Medulla oblongata (tissue), 1 donor: ENCODE data around the gene MLPH.

ENCODE experiments used
- DNase-seq: peaks from one replicate; pipeline ENCODE4 v3.0.0-alpha.2; 2015; ENCODE audit errors: extremely low spot score

The MLPH gene

DNA sequence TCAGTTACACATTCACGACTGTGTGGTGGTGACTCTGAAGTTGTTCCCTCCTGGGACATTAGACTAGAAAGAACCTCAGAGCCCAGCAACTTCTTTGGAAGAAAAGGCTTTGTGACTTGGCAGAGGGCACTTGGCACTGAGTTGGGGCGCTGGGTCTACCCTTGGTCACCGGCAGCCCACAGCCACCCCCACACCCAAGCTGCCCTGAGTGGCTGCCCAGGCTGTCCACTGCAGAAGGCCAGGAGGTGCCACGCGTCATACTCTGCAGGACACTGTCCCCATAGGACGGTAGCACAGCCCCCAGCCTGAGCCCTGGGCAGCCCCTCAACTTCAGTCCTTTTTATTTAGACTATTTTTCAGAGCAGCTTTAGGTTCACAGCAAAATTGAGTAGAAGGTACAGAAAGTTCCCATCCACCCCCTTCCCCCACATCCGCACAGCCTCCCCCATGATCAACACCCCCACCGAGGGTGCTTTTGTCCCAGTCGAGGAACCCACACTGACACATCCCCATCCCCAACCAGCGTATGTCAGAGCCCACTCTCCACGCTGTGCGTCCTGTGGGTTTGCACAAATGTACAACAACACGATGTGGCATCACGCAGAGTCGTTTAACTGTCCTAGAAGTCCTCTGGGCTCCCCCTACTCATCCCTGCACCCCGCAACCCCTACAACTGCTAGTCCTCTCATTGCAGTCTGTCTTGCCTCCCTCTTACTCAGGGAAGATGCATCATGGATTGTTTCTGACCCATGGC is 80.4 kb downstream of the MLPH start:
- peak; percentile 65 for DNase-seq

DNA sequence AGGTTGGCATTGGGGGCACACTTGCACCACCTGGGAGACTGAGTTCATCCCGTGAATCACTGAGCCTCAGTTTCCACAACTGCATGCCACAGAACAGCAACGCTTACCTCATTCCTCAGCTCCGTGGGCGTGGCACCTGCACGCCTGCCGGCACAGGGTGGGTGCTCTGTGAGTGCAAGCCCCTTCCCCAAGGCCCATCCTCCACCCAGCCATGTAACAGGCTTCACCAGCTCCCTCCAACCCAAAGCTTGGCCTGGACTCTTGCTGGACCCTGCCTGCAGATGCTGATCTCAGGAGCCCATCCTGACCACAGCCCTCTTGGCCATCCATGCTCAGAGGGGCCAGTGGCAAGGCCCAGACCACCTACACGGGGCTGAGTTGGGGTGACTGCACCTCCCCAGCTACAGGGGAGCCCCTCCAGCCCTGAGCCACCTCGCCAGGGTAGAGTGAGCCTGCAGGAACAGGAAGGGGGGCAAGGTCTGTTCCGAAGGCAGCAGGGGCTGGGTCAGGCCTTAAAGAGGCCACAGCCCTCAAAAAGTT is 81.1 kb downstream of the MLPH start:
- no peak for DNase-seq

DNA sequence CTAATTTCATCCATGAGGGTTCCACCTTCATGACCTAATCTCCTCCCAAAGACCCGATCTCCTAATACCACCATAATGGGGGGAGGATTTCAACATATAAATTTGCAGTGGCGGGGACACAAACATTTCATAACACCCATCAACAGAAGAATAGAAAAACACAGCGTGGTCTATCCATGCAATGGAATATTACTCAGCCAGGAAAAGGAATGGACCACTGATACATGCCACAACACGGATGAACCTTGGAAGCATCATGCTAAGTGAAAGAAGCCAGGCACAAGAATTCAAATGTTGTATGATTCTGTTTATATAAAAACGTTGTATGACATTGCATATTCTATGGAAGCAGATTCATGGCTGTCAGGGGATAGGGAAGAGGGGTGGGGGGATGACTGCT is 82.0 kb downstream of the MLPH start:
- DNase-seq = no peak

DNA sequence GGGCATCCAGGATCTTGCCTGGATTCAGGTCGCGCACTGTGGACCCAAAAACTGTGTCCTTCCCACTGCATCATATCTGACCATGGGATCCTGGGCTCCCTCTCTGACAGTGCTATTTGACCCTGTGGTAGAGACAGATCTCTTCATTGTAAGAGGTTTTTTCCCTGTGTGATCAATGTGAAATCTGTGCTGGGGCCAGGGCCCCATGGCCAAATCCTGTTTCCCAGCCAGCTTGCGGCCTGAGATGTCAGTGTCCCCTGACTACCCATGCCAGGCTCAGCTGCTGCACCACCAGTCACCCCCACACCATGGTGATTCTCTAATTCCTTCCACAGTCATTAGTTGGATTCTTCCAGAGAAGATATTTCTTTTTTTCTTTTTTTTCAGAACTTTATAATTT is 82.8 kb downstream of the MLPH start:
- DNase-seq = no peak

DNA sequence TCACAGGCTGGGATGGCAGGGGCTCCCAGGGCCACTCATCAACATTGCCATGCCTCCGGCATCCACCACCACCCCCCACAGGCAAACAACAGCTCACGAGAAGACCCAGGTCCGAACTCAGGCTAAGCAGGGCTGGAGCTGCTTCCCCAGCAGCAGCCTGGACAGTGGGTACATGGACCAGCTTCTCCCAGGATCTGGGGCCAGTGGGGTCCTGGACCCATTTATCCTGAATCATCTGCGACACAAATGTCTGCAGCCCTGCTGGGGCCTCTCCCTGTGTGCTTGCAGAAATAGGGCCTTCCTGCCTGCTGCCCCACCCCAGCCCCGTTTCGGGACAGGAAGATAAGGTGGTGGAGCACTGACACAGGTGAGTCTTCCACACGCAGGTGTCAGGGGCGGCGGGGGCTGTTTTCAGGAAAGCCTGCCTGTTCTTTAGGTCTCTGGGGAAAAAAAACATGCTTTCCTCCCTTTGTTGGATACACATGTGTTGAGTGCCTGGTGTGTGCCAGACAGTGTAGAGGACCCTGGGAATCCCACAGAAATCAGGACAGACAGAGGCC is 83.8 kb downstream of the MLPH start:
- DNase-seq = no peak

DNA sequence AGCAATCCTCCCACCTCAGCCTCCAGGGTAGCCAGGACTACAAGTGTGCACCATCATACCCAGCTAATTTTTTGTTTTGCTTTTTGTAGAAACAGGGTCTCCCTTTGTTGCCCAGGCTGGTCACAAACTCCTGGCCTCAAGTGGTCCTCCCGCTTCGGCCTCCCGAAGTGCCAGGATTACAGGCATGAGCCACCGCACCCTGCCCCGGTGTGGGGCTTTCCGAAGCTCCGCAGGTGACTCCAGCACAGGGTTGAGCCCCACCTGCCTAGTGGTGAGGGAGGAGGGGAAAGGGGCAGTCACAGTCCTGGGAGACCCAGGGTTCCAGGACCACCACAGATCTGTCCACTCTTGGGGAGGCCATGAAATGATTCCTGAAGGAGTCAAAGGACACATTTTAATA is 84.5 kb downstream of the MLPH start:
- no peak for DNase-seq

DNA sequence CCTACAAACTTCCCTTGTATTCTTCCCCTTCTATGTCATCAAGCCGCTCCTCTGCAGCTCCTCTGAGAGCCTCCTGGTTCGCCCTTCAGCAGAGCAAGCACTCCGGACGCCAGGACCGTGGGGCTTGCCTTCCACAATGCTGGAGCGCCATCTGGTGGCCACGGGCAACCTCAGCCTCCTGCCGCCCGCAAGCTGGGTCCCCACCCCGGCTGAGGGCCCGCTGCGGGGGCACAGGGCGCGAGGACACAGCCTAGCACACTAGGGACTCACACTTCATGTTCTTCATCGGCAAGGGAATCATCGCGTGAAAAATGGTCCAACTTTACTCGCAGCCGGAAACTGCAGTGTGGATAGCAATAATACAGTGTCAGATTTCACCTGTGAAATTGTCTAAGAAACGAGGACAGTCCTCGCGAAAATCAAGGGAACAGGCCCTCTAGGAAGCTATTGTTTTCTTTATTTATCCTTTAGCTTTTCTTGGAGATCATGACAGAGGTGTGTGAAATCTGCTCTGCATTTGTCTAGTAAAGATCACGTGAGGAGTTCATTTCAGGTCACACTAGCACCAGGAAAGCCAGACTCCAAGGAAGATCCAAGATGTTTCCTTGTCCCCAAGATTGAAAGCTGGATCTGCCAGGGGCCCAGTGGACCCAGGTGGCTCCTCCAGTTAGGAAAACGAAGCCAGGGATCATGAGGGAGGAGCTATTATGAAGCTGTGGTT is 85.1 kb downstream of the MLPH start:
- DNase-seq = peak; percentile 95

DNA sequence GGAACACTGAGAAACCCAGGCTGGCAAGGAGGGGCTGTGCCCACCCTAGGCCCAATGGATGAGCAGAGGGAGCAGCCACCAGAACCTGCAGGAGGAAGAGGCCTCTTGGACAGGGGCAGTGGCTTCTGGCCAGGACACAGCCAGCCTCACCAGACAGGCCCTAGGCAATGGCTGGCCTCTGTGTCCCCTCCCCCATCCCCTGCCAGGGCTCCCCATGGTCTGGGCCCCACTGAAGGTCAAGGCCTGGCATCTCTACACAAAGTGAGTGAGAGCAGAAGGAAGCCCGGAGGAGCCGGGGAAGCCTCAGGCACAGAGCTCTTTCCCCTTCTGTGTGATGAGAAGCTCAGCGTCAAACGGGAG is 85.7 kb downstream of the MLPH start:
- DNase-seq = no peak

DNA sequence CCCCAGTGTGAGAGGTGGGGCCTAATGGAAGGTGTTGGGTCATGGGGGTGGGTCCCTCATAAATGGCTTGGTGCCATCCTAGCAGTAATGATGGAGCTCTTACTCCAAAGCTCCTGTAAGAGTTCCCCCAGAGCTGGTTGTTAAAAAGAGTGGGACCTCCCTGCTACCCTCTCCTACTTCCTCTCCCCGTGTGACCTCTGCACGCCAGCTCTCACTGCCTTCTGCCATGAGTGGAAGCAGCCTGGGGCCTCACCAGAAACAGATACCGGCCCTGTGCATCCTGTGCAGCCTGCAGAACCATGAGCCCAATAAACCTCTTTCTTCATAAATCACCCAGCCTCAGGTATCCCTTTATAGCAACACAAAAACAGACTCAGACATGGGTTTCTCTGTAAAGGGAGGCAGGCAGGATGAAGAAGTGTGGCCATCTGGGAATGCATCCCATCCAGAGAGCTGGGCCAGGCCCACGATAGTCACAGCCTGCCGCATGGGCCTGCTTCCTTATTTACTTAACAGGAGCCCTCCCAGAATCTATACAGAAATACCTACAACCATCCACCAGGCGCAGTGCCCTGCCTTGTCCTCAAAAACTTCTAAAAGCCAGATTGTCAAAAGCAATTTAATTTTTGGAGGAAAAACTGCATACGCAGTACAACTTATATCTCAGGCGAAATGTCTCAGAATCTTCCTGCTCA is 86.8 kb downstream of the MLPH start:
- DNase-seq = no peak

DNA sequence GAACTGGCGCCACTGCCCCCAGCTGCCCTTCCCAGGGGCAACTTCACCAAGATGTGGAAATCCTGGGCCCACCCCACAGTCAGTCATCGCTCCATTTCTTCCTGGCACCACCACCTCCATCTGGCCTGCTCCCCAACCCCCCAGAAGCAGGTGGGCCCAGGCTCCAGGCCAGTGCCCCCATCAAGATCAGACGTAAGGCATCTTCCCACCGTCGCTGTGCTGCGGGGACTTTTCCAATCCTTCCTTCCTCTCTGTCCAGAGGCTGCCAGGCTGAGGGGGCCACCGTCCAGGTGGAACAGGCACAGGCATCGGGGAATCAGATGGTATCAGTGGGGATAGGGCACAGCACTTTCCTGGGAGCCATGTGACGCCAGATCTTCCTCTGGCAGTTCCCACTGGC is 87.4 kb downstream of the MLPH start:
- no peak for DNase-seq

DNA sequence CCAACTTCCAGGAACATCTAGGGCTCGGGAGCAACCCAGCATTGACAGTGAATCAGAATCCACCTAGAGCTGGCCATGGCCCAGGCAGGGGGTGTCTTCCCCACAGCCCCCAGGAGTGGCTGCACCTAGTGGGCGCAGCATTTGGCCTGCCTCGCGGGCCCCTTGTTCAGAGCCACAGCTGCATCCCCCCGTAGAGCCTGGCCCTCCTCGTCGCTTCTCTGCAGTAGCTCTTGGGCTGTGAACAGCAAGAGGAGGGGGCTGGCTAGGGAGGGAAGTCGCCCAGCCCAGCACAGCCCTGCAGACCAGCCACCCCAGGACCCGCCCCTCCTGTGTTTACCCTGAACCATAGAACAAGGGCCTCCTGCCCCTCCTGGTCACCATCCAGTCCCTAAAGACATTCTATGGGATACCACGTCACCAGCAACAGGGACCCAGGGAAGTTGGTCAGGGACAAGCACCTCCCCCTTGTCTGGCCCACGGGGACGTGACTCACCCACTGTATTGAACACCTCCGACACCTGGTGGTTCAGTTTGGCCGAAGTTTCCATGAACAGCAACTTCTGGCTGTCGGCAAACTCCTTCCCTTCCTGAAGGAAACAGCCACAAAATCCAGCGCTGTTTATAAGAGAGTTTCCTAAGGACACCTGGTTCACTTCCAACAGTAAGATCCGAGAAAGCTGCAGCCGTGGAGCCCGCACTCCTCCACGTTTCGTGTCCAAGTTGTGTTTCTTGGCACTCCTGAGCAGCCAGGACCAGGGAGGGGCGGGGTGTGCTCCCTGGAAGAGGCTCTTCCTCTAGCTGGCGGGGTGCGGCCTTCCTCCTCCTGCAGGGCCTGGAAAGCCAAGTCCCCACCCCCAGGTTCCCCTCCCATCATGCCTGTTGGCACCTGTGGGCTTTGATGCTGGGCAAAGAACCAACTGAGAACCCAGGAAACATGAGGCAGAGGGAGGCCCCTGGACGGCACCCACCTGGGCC is 88.1 kb downstream of the MLPH start:
- no peak for DNase-seq

DNA sequence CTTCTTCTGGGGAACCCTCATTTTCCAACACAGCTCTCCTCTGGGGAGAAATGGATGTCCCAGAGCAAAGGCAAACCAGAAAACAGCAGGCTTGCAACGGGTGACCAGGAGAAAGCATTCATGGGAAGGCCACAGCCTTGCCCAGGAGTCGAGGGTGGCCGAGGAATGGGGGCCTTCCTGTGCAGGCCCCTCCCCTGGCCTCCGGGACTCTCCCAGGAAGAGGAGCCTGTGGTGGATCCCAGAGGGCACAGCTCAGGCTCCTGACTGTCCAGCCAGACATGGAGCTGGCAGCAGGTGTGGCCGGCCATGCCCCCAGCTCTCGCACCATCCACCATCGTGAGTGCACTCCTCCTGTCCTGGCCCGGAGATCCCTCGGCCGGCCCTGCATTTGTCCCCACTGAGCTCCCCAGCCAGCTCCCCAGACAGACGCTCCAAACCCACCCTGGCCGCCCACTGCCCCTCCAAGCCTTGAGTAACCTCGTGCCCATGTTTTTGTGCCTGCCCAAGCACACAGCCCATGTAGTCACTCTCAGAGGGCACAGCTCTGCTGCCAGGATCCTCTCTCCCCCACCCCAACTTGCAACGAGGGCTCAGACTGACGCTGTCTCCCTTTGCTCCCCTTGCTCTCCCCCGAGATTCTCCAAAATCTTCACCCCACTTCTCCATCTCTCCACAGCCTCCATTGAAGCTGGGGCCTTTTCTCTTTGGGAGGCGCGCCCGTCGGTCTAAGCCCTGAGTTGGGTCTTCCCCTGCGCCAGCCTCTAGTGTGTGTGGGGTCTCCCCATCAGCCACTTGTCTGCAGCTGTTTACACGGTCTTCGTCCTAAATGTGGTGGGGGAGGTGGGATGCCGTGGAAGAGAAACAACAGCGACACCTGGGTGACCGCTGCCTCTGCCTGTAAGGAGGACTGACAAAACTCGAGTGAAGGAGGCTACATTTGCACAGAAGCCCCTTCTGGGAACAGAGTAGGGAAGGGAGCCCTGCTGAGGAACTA is 89.1 kb downstream of the MLPH start:
- no peak for DNase-seq

DNA sequence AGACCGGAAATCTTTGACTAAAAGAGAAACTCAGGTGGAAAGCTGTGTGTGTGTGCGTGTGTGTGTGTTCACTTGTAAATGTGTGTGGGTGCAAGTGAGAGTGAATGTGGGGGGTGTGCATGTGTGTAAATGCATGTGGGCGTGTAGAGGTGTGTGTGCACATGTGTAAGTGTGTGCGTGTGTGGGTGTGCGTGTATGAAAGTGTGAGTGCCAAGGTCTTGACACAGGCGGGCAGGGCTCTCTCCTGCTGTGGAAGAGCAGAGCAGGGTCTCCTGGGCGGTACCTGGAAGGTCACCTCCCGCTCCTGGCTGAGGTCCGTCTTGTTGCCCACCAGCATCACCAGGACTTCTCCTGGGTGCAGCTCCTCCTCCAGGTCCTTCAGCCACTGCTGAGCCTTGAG is 89.9 kb downstream of the MLPH start:
- no peak for DNase-seq

DNA sequence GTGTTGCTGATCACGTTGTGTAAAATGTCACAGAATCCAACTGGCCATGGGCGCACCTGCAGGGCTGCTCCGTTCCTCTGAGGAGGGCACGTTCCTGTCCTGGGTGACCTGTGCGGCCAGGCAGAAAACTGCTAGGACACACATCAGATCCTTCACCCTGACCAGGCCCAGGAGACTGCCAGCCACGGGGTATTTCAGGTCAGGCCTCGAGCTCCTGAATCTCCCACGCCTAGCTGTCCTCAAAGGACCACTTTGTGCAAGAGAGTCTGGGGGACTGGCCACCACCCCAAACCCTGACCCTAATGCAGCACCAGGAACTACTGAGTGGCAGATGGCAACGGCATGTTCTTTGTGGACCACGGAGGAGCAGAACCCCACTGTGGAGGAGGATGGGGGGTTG is 90.4 kb downstream of the MLPH start:
- no peak for DNase-seq

DNA sequence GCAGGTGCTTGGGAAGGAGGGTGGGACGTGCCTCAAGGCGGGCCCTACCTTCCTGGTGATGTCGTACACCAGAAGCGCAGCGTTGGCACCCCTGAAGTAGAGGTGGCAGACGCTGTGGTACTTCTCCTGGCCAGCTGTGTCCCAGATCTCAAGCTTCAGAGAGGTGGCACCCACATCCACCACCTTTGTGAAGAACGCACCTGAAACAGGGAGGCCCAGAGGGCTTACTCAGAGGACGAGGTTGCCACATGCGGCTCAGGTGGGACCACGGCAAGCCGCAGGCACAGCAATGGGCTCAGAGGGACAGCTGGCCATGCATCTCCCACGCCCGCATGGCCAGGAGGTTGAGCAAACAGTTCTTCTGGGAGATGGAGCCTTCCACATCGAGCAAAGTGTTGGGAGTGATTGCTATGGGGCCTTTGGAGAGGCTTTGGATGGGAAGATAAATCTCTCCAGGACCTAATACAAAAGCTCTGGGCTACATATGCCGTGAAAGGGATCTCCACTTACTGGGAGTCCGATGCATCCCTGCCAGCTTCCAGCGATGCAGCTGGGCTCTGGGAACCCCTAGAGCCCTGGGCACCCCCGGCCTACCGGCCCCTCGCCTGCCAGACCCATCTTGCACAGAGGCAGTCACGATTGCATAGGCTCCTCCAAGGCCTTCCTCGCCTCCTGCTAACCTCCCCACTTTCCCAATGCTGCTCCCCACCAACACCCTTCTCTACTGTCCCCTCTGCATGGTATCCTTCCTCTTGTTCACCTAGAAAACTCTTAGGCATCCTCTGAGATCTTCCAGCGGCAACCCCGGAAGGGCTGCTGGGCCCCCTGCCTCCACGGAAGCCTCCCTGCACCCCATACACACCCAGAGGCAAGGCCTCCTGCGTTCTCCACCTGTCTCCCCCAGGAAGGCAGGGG is 91.2 kb downstream of the MLPH start:
- DNase-seq = no peak

DNA sequence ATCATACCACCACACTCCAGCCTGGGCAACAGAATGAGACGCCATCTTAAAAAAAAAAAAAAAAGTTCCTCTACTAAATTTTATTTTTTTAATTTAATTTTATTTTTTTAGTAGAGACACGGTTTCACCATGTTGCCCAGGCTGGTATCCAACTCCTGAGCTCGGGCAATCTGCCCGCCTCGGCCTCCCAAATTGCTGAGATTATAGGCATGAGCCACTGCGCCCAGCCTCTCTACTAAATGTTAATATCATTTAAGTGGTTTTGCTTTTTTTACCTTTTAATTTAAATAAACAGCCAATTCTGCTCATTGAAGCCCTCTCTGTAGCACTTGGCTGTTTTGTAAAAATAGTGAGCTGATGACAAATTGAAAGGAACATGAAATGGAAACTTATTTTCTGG is 94.3 kb downstream of the MLPH start:
- no peak for DNase-seq

DNA sequence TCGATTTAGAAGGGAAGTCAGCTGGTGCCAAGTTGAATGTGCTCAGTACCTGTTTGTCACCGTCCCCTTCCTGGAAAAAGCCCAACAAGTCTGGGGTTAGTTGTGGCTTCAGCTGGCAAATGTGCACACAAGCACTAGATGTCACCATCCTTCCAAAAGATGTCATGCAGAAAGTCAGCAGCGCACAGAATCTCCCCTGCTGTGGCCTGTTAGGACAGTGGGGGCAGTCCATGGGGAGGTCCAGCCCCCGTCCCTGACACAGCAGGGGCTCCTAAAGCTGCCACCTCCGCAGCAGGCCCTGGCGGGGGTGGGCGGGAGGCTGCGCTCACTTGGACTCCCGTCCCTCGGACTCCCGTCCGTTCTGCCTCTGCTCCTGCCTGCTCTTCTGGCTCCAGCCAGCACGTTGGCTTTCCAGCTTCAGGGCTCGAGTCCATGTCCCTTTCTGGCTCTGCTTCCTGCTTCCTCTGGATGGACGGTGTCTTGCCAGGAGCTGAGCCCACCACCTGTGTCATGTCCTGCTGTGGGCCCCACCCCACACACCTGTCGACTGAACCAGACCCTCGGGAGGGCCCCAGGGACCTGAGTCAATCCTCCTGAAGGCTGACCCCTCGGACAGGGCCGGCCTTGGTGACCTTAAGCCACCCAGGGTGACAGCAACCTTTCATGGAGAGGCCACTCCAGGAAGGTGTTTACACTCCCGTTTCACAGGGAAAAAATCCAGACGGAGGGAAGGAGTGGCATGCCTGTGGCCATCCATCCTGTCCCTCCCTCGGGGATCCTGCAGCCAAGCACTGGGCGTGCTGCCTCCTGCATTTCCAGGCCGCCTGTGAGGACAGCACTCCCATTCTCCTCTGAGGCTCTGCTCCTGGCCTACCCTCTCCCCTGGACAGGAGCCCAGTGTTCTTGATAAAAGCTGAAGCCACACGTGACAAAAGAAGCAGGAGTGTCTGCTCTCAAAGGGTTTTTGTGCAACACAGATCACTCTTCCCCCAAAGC is 95.0 kb downstream of the MLPH start:
- peak; percentile 76 for DNase-seq
